Measurements from ENCODE around the gene RAB25. TPM values are rescaled to one million over a fixed set of nuclear protein-coding genes. Genes with fewer than 3 reads are reported as not detected.
A peak's percentile ranks its signal among the peaks of the same experiment; 100 is the strongest.

The RAB25 gene
- polyA plus RNA-seq, 1 donor (not counting 4 experiments of a cell fraction or from before 2014, with no cell fraction given) = 93.4 TPM

GRCh38 chr1:156103521-156103947, 42.6 kb downstream of the RAB25 start:
- Histone ChIP-seq H3K36me3 (ENCODE audit: control insufficient read depth in 2 of 2, extremely low read depth in 1 of 2, insufficient read depth in 2 of 2, low read length in 2 of 2) (no peaks in the 10 kb centered on the region), H3K27ac (ENCODE audit: control insufficient read depth, insufficient read depth, low read length) (peak overlapping the region; percentile 93), H3K9me3 (ENCODE audit: control insufficient read depth, low read depth, low read length) (no peaks in the 10 kb centered on the region), H3K4me2 (ENCODE audit: control insufficient read depth, extremely low read depth, insufficient read depth, low read depth, low read length) (peak overlapping the region; percentile 81), H4K20me1 (ENCODE audit: control insufficient read depth, extremely low read depth, insufficient read depth, low read length) (no peaks in the 10 kb centered on the region), H3K4me1 (ENCODE audit: control insufficient read depth, extremely low read depth, insufficient read depth, low read length) (peaks cover 70% of the 10 kb centered on the region), H3K4me3 (ENCODE audit: control insufficient read depth in 2 of 3, extremely low read depth in 1 of 3, insufficient read depth in 2 of 3, low read depth in 1 of 3, low read length in 3 of 3) (peak overlapping the region; percentile 2 to 41 (median 20)), H3K9me1 (ENCODE audit: control insufficient read depth, extremely low read depth, insufficient read depth, low read length) (peaks cover 2% of the 10 kb centered on the region), H3K79me2 (ENCODE audit: control insufficient read depth, insufficient read depth, low read length) (peaks cover 2% of the 10 kb centered on the region), H3K27me3 (ENCODE audit: control insufficient read depth, extremely low read depth, insufficient read depth, low read length) (no peaks in the 10 kb centered on the region), H2AFZ (ENCODE audit: control insufficient read depth, low read length) (no peak overlapping the region), H3K9ac (ENCODE audit: control insufficient read depth, extremely low read depth, insufficient read depth, low read length) (peak overlapping the region; percentile 81)
- no peak for TF ChIP-seq CTCF (optimal IDR thresholded peaks at IDR 0.05 in 1 of 3, IDR thresholded peaks at IDR 0.05 in 1 of 3, conservative IDR thresholded peaks at IDR 0.05 in 1 of 3; ENCODE audit: extremely low read depth in 1 of 3, insufficient read depth in 2 of 3, low read length in 3 of 3)
- no peak for TF ChIP-seq EZH2 (IDR thresholded peaks at IDR 0.05; ENCODE audit: low read length)
- DNase-seq (ENCODE audit: low read depth, low spot score) (no peak), FAIRE-seq (peak; percentile 17)
- dilution Hi-C loops (cut with MboI; ENCODE audit: extremely low pct_ligation_motif_present, low sequenced_read_pairs) = no loop called here

GRCh38 chr1:156104065-156104810, 43.3 kb downstream of the RAB25 start:
- TF ChIP-seq CTCF (optimal IDR thresholded peaks at IDR 0.05 in 1 of 3, IDR thresholded peaks at IDR 0.05 in 1 of 3, conservative IDR thresholded peaks at IDR 0.05 in 1 of 3; ENCODE audit: extremely low read depth in 1 of 3, insufficient read depth in 2 of 3, low read length in 3 of 3) (no peak), EZH2 (IDR thresholded peaks at IDR 0.05; ENCODE audit: low read length) (no peak)
- H3K9me1 ChIP-seq (ENCODE audit: control insufficient read depth, extremely low read depth, insufficient read depth, low read length) = peaks cover 2% of the 10 kb centered on the region
- H3K4me1 ChIP-seq (ENCODE audit: control insufficient read depth, extremely low read depth, insufficient read depth, low read length) = peaks cover 70% of the 10 kb centered on the region
- dilution Hi-C loops (cut with MboI; ENCODE audit: extremely low pct_ligation_motif_present, low sequenced_read_pairs) = no loop called here
- no peaks in the 10 kb centered on the region for H4K20me1 ChIP-seq (ENCODE audit: control insufficient read depth, extremely low read depth, insufficient read depth, low read length)
- H3K36me3 ChIP-seq (ENCODE audit: control insufficient read depth in 2 of 2, extremely low read depth in 1 of 2, insufficient read depth in 2 of 2, low read length in 2 of 2) = no peaks in the 10 kb centered on the region
- peak overlapping the region; percentile 17 to 55 (median 41) for H3K4me3 ChIP-seq (ENCODE audit: control insufficient read depth in 2 of 3, extremely low read depth in 1 of 3, insufficient read depth in 2 of 3, low read depth in 1 of 3, low read length in 3 of 3)
- H3K27ac ChIP-seq (ENCODE audit: control insufficient read depth, insufficient read depth, low read length) = peak overlapping the region; percentile 93
- no peaks in the 10 kb centered on the region for H3K9me3 ChIP-seq (ENCODE audit: control insufficient read depth, low read depth, low read length)
- H3K27me3 ChIP-seq (ENCODE audit: control insufficient read depth, extremely low read depth, insufficient read depth, low read length) = no peaks in the 10 kb centered on the region
- DNase-seq (ENCODE audit: low read depth, low spot score) (no peak), FAIRE-seq (peak; percentile 88)
- peak overlapping the region; percentile 81 for H3K4me2 ChIP-seq (ENCODE audit: control insufficient read depth, extremely low read depth, insufficient read depth, low read depth, low read length)
- peak overlapping the region; percentile 81 for H3K9ac ChIP-seq (ENCODE audit: control insufficient read depth, extremely low read depth, insufficient read depth, low read length)
- H3K79me2 ChIP-seq (ENCODE audit: control insufficient read depth, insufficient read depth, low read length) = peaks cover 2% of the 10 kb centered on the region
- peak overlapping the region; percentile 54 for H2AFZ ChIP-seq (ENCODE audit: control insufficient read depth, low read length)

Measured in keratinocyte (primary cell).